Bronchial epithelial cell (primary cell): ENCODE measurements around the gene GAS7. TPM values are rescaled to one million over a fixed set of nuclear protein-coding genes. Genes with fewer than 3 reads are reported as not detected.

Source experiments
- DNase-seq: peaks from one replicate; pipeline ENCODE4 v3.0.0-alpha.2; 2010; ENCODE audit warnings: low read depth
- FAIRE-seq: peaks from 2 replicates; lab custom pipeline; 2011; peaks lifted over from hg19 to GRCh38; lab: Jason Lieb, UNC
- H3K27me3 ChIP-seq: 2 replicates; pipeline ENCODE4 v1.5.1; 2011; ENCODE audit warnings: low read length; ENCODE audit not compliant: control insufficient read depth, insufficient read depth
- H3K36me3 ChIP-seq: 2 replicates; pipeline ENCODE4 v1.5.1; 2011; ENCODE audit warnings: low read length; ENCODE audit not compliant: control insufficient read depth, insufficient read depth
- H3K4me3 ChIP-seq: 2 replicates; pipeline ENCODE4 v1.5.1; 2011; ENCODE audit warnings: mild to moderate bottlenecking, low read depth, low read length, control low read depth
- total RNA-seq: library from RNA; depleted of rRNA; stranded (reverse); fragments of >200 nt; gene quantifications from 2 replicates; pipeline ENCODE4 v1.2.1, GENCODE V29; 2014
- TF ChIP-seq, protein P1 (sequence below): IDR thresholded peaks from 2 replicates; pipeline ENCODE4 v1.5.1; 2011; ENCODE audit warnings: mild to moderate bottlenecking, moderate library complexity, low read length, control low read depth, inconsistent platforms; ENCODE audit not compliant: insufficient read depth, severe bottlenecking

Gene GAS7
- total RNA-seq, 1 donor from 2014 or later = 1.1 TPM

DNA sequence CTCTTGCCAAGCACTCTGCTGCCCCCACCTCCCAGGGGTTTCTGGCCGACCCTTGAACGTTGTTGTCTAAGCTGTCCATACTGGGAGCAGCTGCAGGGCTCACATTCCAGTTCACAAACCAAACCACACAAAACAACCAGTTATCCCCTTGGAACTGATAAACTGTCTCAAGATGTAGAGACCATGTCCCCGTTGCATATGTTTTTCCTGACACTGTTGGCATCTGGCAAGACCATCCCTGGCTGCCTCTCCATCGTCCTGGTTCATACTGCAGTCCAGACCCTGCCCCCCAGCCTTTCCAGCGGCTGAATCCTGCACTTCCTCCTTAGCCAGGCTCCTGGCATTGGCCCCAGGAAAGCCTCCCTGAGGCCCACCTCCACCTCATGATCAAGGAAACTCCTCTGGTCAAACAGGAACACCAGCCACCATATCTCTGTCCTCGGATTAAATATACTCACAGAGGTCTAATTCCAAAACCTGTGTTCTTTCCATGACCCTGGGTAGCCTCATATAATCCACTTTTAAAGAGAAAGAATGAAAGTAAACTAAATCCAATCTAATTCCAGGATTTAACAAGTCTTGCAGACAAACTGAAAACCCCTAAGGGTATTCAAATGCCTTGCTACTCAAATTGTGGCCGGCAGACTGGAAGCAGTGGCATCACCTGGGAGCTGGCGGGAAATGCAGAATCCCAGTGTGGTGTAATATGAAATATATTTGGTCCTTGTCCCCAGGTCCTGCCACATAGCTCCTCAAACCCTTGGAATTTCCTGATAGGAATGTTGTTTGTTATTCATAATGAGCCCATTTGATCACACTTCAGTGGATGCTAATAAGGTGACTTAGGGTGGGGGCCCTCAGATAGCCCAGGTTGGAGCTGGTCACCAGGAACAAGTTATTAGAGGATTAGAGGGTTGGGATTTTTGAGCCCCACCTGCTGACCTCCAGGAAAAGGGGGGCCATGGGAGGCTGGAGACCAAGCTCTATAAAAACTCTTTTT is 14.2 kb downstream of the GAS7 start:
- TF ChIP-seq, protein P1, sequence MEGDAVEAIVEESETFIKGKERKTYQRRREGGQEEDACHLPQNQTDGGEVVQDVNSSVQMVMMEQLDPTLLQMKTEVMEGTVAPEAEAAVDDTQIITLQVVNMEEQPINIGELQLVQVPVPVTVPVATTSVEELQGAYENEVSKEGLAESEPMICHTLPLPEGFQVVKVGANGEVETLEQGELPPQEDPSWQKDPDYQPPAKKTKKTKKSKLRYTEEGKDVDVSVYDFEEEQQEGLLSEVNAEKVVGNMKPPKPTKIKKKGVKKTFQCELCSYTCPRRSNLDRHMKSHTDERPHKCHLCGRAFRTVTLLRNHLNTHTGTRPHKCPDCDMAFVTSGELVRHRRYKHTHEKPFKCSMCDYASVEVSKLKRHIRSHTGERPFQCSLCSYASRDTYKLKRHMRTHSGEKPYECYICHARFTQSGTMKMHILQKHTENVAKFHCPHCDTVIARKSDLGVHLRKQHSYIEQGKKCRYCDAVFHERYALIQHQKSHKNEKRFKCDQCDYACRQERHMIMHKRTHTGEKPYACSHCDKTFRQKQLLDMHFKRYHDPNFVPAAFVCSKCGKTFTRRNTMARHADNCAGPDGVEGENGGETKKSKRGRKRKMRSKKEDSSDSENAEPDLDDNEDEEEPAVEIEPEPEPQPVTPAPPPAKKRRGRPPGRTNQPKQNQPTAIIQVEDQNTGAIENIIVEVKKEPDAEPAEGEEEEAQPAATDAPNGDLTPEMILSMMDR = no peak
- Histone ChIP-seq H3K36me3 (no peaks in the 10 kb centered on the region), H3K4me3 (no peak overlapping the region), H3K27me3 (no peaks in the 10 kb centered on the region)
- DNase-seq = no peak
- FAIRE-seq = no peak

DNA sequence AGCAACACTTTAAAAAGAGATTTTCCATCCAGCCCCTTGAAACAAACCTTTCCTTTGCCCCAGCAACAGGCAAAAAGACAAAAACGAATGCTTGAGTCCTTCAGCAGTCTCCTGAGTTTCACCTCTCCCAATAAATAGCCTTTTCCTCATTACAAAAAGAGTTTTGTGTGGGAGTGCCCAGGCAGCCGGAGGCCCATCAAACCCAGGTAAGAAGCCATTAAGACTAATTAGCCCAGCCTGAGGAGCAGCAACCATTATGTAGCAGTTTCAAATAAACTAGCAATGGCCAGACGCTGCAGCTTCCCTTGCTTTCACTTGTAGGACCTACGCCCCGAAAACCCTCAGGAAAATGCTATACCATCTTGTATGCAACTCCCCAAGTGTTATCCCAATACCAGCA is 15.6 kb downstream of the GAS7 start:
- Histone ChIP-seq H3K36me3 (no peaks in the 10 kb centered on the region), H3K4me3 (no peak overlapping the region), H3K27me3 (no peaks in the 10 kb centered on the region)
- TF ChIP-seq, protein P1 = no peak
- DNase-seq (no peak), FAIRE-seq (no peak)

DNA sequence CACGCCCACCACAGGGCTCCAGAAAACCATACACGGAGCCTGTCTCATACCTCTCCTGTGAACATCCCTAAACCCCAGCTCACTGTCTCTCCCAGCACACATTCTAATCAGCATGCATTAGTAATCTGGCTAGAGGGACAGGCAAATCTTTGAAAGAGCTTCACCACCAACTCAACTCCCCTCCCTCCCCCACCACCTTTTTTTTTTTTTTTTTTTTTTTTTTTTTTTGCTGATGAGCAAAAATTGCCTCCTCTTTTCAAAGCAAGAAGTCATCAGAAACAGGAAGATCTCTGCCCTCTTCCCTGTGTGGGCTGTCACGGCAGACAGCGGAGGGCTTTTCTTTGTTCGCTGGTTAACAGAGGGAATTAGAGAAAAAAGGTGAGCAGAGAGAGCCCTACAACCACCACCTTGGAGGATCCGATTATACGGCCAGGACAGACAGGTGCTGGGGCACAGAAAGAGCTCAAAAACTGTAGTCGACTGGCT is 19.9 kb downstream of the GAS7 start:
- FAIRE-seq (no peak), DNase-seq (no peak)
- TF ChIP-seq, protein P1 = no peak
- Histone ChIP-seq H3K27me3 (no peaks in the 10 kb centered on the region), H3K36me3 (no peaks in the 10 kb centered on the region), H3K4me3 (no peak overlapping the region)

DNA sequence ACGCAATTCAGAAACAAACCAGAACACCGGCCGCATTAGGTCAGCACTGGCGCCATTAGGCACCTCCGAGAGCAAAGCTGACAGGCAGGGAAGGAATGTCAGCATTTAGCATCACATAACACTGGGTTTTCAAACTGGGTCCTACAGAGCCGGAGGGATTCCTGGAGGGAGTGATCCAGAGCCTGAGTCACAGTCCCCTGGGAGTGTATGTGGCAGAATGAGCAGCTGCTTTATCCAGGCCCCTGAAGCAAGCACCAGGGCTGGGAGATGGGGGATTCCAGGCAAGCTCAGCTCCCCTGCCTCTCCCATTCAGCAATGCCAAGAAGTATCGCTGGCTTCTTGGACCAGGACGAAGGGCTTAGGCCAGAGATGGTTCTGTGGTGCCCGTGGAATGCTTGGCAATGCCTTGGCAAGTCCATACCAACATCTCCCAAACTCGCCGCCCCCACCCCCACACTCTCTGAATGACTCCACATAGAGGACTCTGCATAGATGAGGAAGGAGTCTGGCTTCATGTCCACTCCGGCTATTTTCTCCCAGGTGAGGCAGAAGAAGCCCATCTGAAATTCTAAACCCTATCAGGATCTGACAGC is 20.4 kb downstream of the GAS7 start:
- no peak overlapping the region for H3K4me3 ChIP-seq
- DNase-seq (no peak), FAIRE-seq (no peak)
- TF ChIP-seq, protein P1 = no peak
- H3K27me3 ChIP-seq = no peaks in the 10 kb centered on the region
- H3K36me3 ChIP-seq = no peaks in the 10 kb centered on the region

DNA sequence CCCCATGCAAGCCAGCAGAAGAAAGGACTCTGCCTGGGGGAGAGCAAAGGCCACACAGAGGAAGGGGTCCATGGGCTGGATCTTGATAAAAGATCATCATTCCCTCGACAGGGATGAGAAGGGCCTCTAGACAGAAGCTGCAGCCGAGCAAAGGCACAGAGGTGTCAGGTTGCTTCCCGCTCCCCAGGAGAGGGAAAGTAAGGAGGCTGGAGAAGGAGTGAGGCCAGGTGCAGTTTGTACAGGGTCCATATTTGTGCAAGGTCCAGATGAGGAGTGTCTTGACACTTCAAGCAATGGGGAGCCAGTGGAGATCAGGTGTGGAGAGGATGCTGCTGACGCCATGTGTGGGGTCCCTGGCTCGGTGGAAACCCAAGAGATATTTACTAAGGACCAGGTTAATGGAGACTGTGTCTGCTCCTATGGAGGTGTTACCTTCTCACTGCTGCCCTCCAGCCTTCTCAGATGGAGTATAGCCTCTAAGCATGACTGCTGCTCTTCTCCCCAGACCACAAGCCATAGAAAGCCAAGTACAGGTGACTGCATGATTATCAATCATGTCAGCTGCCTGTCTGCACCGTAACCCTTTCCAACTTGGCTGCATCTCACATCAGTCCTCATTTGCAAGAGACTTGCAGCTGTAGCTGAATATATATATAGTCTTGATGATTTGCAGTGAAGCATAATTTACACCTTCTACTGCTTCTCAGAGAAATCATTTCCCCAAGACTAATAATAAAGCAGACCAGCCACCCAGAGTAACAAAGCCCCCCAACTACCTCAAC is 21.1 kb downstream of the GAS7 start:
- TF ChIP-seq, protein P1 = no peak
- Histone ChIP-seq H3K27me3 (no peaks in the 10 kb centered on the region), H3K36me3 (no peaks in the 10 kb centered on the region), H3K4me3 (no peak overlapping the region)
- DNase-seq = no peak
- FAIRE-seq = no peak
